SU-DHL-6 (cell line): Measurements from ENCODE around the gene DLG3.

Experiments
- EZH2phosphoT487 ChIP-seq: fragments of 200-600 bp; sonication (generic), shearing (Covaris generic); conservative IDR thresholded peaks from 2 replicates; pipeline ENCODE4 v1.6.1; 2018; ENCODE audit warnings: mild to moderate bottlenecking, antibody characterized with exemption, low read length, moderate library complexity, mixed read lengths
- TF ChIP-seq, protein P1 (sequence below): fragments of 200-600 bp; sonication (generic); IDR thresholded peaks from one replicate; pipeline ENCODE4 v1.5.1; 2017; ENCODE audit warnings: antibody characterized with exemption, mild to moderate bottlenecking, low read length, moderate library complexity; ENCODE audit not compliant: insufficient read depth, poor library complexity, severe bottlenecking

DNA sequence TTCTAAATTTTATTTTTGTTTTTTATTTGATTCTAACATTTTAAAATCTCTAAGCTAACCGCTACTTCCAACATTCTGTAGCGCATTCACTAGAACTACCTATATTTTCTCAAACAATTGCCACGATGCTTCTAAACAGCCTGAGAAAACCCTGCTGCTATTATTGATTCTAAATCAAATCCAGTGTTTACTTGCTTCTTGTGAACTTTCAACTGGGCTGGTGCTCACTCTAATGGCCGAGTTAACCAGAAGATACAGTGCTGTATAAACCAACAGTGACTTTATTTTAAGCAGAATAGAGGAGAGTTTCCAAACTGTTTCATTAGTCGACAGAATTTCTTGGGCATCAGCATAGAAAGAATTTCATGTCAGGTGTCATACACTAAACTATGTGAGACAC is 110.3 kb downstream of the DLG3 start:
- TF ChIP-seq, protein P1, sequence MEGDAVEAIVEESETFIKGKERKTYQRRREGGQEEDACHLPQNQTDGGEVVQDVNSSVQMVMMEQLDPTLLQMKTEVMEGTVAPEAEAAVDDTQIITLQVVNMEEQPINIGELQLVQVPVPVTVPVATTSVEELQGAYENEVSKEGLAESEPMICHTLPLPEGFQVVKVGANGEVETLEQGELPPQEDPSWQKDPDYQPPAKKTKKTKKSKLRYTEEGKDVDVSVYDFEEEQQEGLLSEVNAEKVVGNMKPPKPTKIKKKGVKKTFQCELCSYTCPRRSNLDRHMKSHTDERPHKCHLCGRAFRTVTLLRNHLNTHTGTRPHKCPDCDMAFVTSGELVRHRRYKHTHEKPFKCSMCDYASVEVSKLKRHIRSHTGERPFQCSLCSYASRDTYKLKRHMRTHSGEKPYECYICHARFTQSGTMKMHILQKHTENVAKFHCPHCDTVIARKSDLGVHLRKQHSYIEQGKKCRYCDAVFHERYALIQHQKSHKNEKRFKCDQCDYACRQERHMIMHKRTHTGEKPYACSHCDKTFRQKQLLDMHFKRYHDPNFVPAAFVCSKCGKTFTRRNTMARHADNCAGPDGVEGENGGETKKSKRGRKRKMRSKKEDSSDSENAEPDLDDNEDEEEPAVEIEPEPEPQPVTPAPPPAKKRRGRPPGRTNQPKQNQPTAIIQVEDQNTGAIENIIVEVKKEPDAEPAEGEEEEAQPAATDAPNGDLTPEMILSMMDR, result no peak
- no peak for TF ChIP-seq EZH2phosphoT487
